SK-N-SH (cell line): Measurements from ENCODE around the gene KIF18A.

Experiments used
- GABPA ChIP-seq: IDR thresholded peaks from 2 replicates; pipeline ENCODE4 v1.4.0; 2012; ENCODE audit warnings: low read depth, mild to moderate bottlenecking
- TF ChIP-seq, protein P1 (sequence below): fragments of 200-600 bp; sonication (generic); IDR thresholded peaks from 2 replicates; pipeline ENCODE4 v1.6.1; 2017; ENCODE audit warnings: antibody characterized with exemption, mild to moderate bottlenecking, moderate library complexity

GRCh38 chr11:28089378-28089777 lies 18.6 kb downstream of the KIF18A start:
- TF ChIP-seq, protein P1, sequence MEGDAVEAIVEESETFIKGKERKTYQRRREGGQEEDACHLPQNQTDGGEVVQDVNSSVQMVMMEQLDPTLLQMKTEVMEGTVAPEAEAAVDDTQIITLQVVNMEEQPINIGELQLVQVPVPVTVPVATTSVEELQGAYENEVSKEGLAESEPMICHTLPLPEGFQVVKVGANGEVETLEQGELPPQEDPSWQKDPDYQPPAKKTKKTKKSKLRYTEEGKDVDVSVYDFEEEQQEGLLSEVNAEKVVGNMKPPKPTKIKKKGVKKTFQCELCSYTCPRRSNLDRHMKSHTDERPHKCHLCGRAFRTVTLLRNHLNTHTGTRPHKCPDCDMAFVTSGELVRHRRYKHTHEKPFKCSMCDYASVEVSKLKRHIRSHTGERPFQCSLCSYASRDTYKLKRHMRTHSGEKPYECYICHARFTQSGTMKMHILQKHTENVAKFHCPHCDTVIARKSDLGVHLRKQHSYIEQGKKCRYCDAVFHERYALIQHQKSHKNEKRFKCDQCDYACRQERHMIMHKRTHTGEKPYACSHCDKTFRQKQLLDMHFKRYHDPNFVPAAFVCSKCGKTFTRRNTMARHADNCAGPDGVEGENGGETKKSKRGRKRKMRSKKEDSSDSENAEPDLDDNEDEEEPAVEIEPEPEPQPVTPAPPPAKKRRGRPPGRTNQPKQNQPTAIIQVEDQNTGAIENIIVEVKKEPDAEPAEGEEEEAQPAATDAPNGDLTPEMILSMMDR, result no peak
- TF ChIP-seq GABPA, result no peak
